Measurements from ENCODE around the gene ELAVL4. TPM values are rescaled to one million over a fixed set of nuclear protein-coding genes. Genes with fewer than 3 reads are reported as not detected.

Gene ELAVL4
- not detected in 2 replicates for polyA plus RNA-seq (2013)

- no peak within 1 kb of the TSS for H2BK120ac ChIP-seq (ENCODE audit: insufficient read depth, low read length, poor library complexity)
- H3K27ac ChIP-seq (ENCODE audit: low read depth, low read length) = no peak within 1 kb of the TSS
- no CpG with 5 or more reads among the region's 11 CpGs for WGBS (ENCODE audit: extremely low coverage, insufficient coverage, insufficient read length)
- no peak within 1 kb of the TSS for H3K23ac ChIP-seq (ENCODE audit: low read length)
- no peak within 1 kb of the TSS for H2BK5ac ChIP-seq (ENCODE audit: low read depth, low read length, poor library complexity)
- no peak within 1 kb of the TSS for H2AFZ ChIP-seq (ENCODE audit: insufficient read depth, low read length, poor library complexity)
- no peaks in the 10 kb centered on the region for H3K4me1 ChIP-seq (ENCODE audit: control insufficient read depth in 1 of 2, insufficient read depth in 2 of 2, low read length in 2 of 2)
- H2BK12ac ChIP-seq (ENCODE audit: low read length) = no peak within 1 kb of the TSS
- H3K9ac ChIP-seq (ENCODE audit: low read length) = no peak within 1 kb of the TSS
- H3K27me3 ChIP-seq (ENCODE audit: insufficient read depth, low read length) = no peaks in the 10 kb centered on the region
- DNase-seq = no peak
- H2AK5ac ChIP-seq (ENCODE audit: low read length) = no peak within 1 kb of the TSS
- no peak within 1 kb of the TSS for H3K14ac ChIP-seq (ENCODE audit: low read length)
- no peak within 1 kb of the TSS for H4K12ac ChIP-seq (ENCODE audit: low read depth, low read length)
- H3K79me2 ChIP-seq (ENCODE audit: control insufficient read depth, insufficient read depth, low read length, poor library complexity) = no peaks in the 10 kb centered on the region
- H4K91ac ChIP-seq (ENCODE audit: low read depth, low read length) = no peak within 1 kb of the TSS
- no peak within 1 kb of the TSS for H3K4ac ChIP-seq (ENCODE audit: low read depth, low read length)
- no peak within 1 kb of the TSS for H3K18ac ChIP-seq (ENCODE audit: low read length)
- H3K9me3 ChIP-seq (ENCODE audit: insufficient read depth, low read depth, low read length) = no peaks in the 10 kb centered on the region
- no peaks in the 10 kb centered on the region for H3K79me1 ChIP-seq (ENCODE audit: low read length)
- no peak within 1 kb of the TSS for H3K4me3 ChIP-seq (ENCODE audit: low read depth, low read length)
- H3K4me2 ChIP-seq (ENCODE audit: low read length) = no peak within 1 kb of the TSS
- no peaks in the 10 kb centered on the region for H3K36me3 ChIP-seq (ENCODE audit: control insufficient read depth in 1 of 2, insufficient read depth in 2 of 2, low read length in 2 of 2)
- H4K8ac ChIP-seq (ENCODE audit: low read depth, low read length) = no peak within 1 kb of the TSS
Observed at GRCh38 chr1:50108497-50109059, at the start of gene ELAVL4. TSS of gene ELAVL4 (plus strand) at chr1:50108920. CDS start at chr1:50109190, 270 bp downstream.

- no peak overlapping the region for H3K4ac ChIP-seq (ENCODE audit: low read depth, low read length)
- no peaks in the 10 kb centered on the region for H3K79me1 ChIP-seq (ENCODE audit: low read length)
- H3K36me3 ChIP-seq (ENCODE audit: control insufficient read depth in 1 of 2, insufficient read depth in 2 of 2, low read length in 2 of 2) = no peaks in the 10 kb centered on the region
- H2BK5ac ChIP-seq (ENCODE audit: low read depth, low read length, poor library complexity) = no peak overlapping the region
- no peak overlapping the region for H3K4me2 ChIP-seq (ENCODE audit: low read length)
- H3K14ac ChIP-seq (ENCODE audit: low read length) = no peak overlapping the region
- H3K9me3 ChIP-seq (ENCODE audit: insufficient read depth, low read depth, low read length) = no peaks in the 10 kb centered on the region
- no peak overlapping the region for H3K9ac ChIP-seq (ENCODE audit: low read length)
- H3K27ac ChIP-seq (ENCODE audit: low read depth, low read length) = no peak overlapping the region
- no peak overlapping the region for H4K91ac ChIP-seq (ENCODE audit: low read depth, low read length)
- H2AK5ac ChIP-seq (ENCODE audit: low read length) = no peak overlapping the region
- no peaks in the 10 kb centered on the region for H3K4me1 ChIP-seq (ENCODE audit: control insufficient read depth in 1 of 2, insufficient read depth in 2 of 2, low read length in 2 of 2)
- WGBS (ENCODE audit: extremely low coverage, insufficient coverage, insufficient read length) = no CpG with 5 or more reads among the region's 3 CpGs
- no peak overlapping the region for H2BK120ac ChIP-seq (ENCODE audit: insufficient read depth, low read length, poor library complexity)
- no peaks in the 10 kb centered on the region for H3K79me2 ChIP-seq (ENCODE audit: control insufficient read depth, insufficient read depth, low read length, poor library complexity)
- H2BK12ac ChIP-seq (ENCODE audit: low read length) = no peak overlapping the region
- DNase-seq = peak; percentile 25 to 29
- no peaks in the 10 kb centered on the region for H3K27me3 ChIP-seq (ENCODE audit: insufficient read depth, low read length)
- H3K18ac ChIP-seq (ENCODE audit: low read length) = no peak overlapping the region
- no peak overlapping the region for H4K8ac ChIP-seq (ENCODE audit: low read depth, low read length)
- no peak overlapping the region for H2AFZ ChIP-seq (ENCODE audit: insufficient read depth, low read length, poor library complexity)
- no peak overlapping the region for H3K23ac ChIP-seq (ENCODE audit: low read length)
- no peak overlapping the region for H4K12ac ChIP-seq (ENCODE audit: low read depth, low read length)
- H3K4me3 ChIP-seq (ENCODE audit: low read depth, low read length) = no peak overlapping the region
Observed at GRCh38 chr1:50060279-50060678, 48.4 kb upstream of the ELAVL4 start.

- H3K79me1 ChIP-seq (ENCODE audit: low read length) = no peaks in the 10 kb centered on the region
- H3K4me1 ChIP-seq (ENCODE audit: control insufficient read depth in 1 of 2, insufficient read depth in 2 of 2, low read length in 2 of 2) = no peaks in the 10 kb centered on the region
- H3K23ac ChIP-seq (ENCODE audit: low read length) = no peak overlapping the region
- no peak overlapping the region for H4K8ac ChIP-seq (ENCODE audit: low read depth, low read length)
- WGBS (ENCODE audit: extremely low coverage, insufficient coverage, insufficient read length) = no CpG with 5 or more reads among the region's 1 CpG
- DNase-seq = no peak
- no peak overlapping the region for H4K91ac ChIP-seq (ENCODE audit: low read depth, low read length)
- H3K79me2 ChIP-seq (ENCODE audit: control insufficient read depth, insufficient read depth, low read length, poor library complexity) = no peaks in the 10 kb centered on the region
- no peaks in the 10 kb centered on the region for H3K36me3 ChIP-seq (ENCODE audit: control insufficient read depth in 1 of 2, insufficient read depth in 2 of 2, low read length in 2 of 2)
- H2BK120ac ChIP-seq (ENCODE audit: insufficient read depth, low read length, poor library complexity) = no peak overlapping the region
- H3K9me3 ChIP-seq (ENCODE audit: insufficient read depth, low read depth, low read length) = peaks cover 1% of the 10 kb centered on the region
- no peak overlapping the region for H3K14ac ChIP-seq (ENCODE audit: low read length)
- no peak overlapping the region for H2BK12ac ChIP-seq (ENCODE audit: low read length)
- H2AFZ ChIP-seq (ENCODE audit: insufficient read depth, low read length, poor library complexity) = no peak overlapping the region
- no peak overlapping the region for H2BK5ac ChIP-seq (ENCODE audit: low read depth, low read length, poor library complexity)
- H3K27ac ChIP-seq (ENCODE audit: low read depth, low read length) = no peak overlapping the region
- no peak overlapping the region for H3K4me3 ChIP-seq (ENCODE audit: low read depth, low read length)
- H3K27me3 ChIP-seq (ENCODE audit: insufficient read depth, low read length) = no peaks in the 10 kb centered on the region
- H4K12ac ChIP-seq (ENCODE audit: low read depth, low read length) = no peak overlapping the region
- H3K4me2 ChIP-seq (ENCODE audit: low read length) = no peak overlapping the region
- no peak overlapping the region for H3K18ac ChIP-seq (ENCODE audit: low read length)
- H3K4ac ChIP-seq (ENCODE audit: low read depth, low read length) = no peak overlapping the region
- H3K9ac ChIP-seq (ENCODE audit: low read length) = no peak overlapping the region
- no peak overlapping the region for H2AK5ac ChIP-seq (ENCODE audit: low read length)
Observed at GRCh38 chr1:50066806-50067205, 41.9 kb upstream of the ELAVL4 start.

GRCh38 chr1:50074931-50075330 lies 33.8 kb upstream of the ELAVL4 start:
- no peak for DNase-seq
- Histone ChIP-seq H2AFZ (ENCODE audit: insufficient read depth, low read length, poor library complexity) (no peak overlapping the region), H3K27me3 (ENCODE audit: insufficient read depth, low read length) (no peaks in the 10 kb centered on the region), H3K23ac (ENCODE audit: low read length) (no peak overlapping the region), H2BK12ac (ENCODE audit: low read length) (no peak overlapping the region), H4K12ac (ENCODE audit: low read depth, low read length) (no peak overlapping the region), H4K91ac (ENCODE audit: low read depth, low read length) (no peak overlapping the region), H3K79me1 (ENCODE audit: low read length) (no peaks in the 10 kb centered on the region), H3K27ac (ENCODE audit: low read depth, low read length) (no peak overlapping the region), H3K9ac (ENCODE audit: low read length) (no peak overlapping the region), H3K14ac (ENCODE audit: low read length) (no peak overlapping the region), H3K9me3 (ENCODE audit: insufficient read depth, low read depth, low read length) (peaks cover 1% of the 10 kb centered on the region), H3K36me3 (ENCODE audit: control insufficient read depth in 1 of 2, insufficient read depth in 2 of 2, low read length in 2 of 2) (no peaks in the 10 kb centered on the region), H2AK5ac (ENCODE audit: low read length) (no peak overlapping the region), H3K4me3 (ENCODE audit: low read depth, low read length) (no peak overlapping the region), H4K8ac (ENCODE audit: low read depth, low read length) (no peak overlapping the region), H3K79me2 (ENCODE audit: control insufficient read depth, insufficient read depth, low read length, poor library complexity) (no peaks in the 10 kb centered on the region), H3K4ac (ENCODE audit: low read depth, low read length) (no peak overlapping the region), H2BK5ac (ENCODE audit: low read depth, low read length, poor library complexity) (no peak overlapping the region), H3K4me2 (ENCODE audit: low read length) (no peak overlapping the region), H3K4me1 (ENCODE audit: control insufficient read depth in 1 of 2, insufficient read depth in 2 of 2, low read length in 2 of 2) (no peaks in the 10 kb centered on the region), H2BK120ac (ENCODE audit: insufficient read depth, low read length, poor library complexity) (no peak overlapping the region), H3K18ac (ENCODE audit: low read length) (no peak overlapping the region)
- no CpG with 5 or more reads among the region's 2 CpGs for WGBS (ENCODE audit: extremely low coverage, insufficient coverage, insufficient read length)

Data from trophoblast cell (in vitro differentiated cells and primary cell).